ENCODE results near the gene ZNF484. TPM values are rescaled to one million over a fixed set of nuclear protein-coding genes. Genes with fewer than 3 reads are reported as not detected.
"Not testable (repeated sequence)": the region's sequence is repeated elsewhere in the genome, so short reads cannot be mapped to it uniquely, and the experiment has no call there.

The ZNF484 gene
- total RNA-seq, 2 donors from 2014 or later, result 10.1 to 10.8 TPM

DNA sequence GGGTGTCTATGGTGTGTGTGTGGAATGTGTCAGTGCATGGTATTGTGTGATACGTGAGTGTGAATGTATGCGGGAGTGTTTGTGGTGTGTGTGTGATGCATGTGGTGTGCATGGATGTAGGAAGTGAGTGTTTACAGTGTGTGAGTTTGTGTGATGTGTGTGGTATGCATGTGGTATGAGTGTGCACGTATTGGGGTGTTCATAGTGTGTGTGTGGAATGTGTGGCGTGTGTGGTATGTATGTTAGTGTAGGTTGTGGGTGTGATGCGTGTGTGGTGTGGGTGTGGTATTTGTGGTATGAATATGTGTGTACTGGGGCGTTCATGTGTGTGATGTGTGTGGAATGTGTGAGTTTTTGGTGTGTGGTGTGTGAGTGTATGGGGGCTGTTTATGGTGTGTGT is 73.1 kb downstream of the ZNF484 start:
- intact Hi-C loops (cut with DNase I), result no loop called here
- no peak for DNase-seq (ENCODE audit: low spot score)

- intact Hi-C loops (cut with DNase I), result no loop called here
- no peak for DNase-seq (ENCODE audit: low spot score)
Measured at GRCh38 chr9:92798358-92798757, 79.5 kb downstream of the ZNF484 start.

GRCh38 chr9:92796337-92796804 is 81.5 kb downstream of the ZNF484 start:
- DNase-seq (ENCODE audit: low spot score); intact Hi-C loops (cut with DNase I): not testable (repeated sequence)

DNA sequence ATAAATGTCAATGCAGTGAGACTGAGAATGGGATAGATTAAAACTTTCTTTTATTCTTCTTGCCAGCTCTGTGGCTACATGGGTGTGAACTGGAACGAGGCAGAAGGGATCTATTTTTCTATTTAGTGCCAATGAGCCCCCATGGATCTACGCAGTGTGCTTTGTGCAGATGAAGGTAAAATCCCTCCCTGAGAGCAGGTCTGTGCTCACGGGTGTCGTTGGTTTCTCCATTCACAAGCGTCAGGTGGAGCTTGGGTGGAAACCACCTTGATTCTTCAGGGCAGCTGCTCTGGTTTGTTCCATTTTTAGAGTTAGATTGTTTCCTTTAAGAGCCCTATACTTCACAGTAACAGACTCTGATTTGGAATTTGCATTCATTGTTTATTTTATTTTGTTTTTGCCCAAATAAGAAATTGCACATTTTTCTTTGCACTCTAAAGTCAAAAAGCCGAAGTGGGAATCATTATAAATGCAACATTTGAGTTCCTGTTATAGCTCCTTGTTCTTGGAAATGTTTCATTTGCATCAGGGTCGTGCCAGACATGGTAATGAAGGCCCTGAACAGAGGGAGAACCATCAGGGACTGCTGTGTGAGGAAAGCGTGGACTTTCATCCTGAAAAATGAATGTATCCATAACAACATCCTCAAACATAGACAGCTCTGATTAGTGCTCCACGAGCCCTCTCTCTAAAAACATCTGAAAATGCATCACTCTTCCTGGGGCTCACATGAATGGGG is 82.1 kb downstream of the ZNF484 start:
- no peak for DNase-seq (ENCODE audit: low spot score)
- intact Hi-C loops (cut with DNase I), result no loop called here

Other genes with a start within 250 kb of the ZNF484 start
- gene IPPK, start 207.9 kb downstream of the ZNF484 start, total RNA-seq, result 1 to 10 TPM; 5.8 to 6.6 TPM
- gene BICD2, start 113.2 kb downstream of the ZNF484 start, total RNA-seq, result 10 to 100 TPM; 27.4 to 40.2 TPM
- 1 to 10 TPM; 6.3 to 7.5 TPM for gene FGD3, start 69.5 kb upstream of the ZNF484 start, total RNA-seq
- 1 to 10 TPM; 1.4 to 5.2 TPM for gene SUSD3, start 180.7 kb upstream of the ZNF484 start, total RNA-seq
- gene CARD19, start 218.2 kb upstream of the ZNF484 start, total RNA-seq, result 10 to 100 TPM; 40.8 to 43.0 TPM